HG03139 (cell line): ENCODE data around the gene WNT7A.

Experiments
- ATAC-seq: cut with Tn5 transposase; IDR thresholded peaks from one replicate; pipeline ENCODE4 v1.9.1; 2021; ENCODE audit not compliant: unreplicated experiment

Gene WNT7A

GRCh38 chr3:13885704-13886010 is 5.8 kb upstream of the WNT7A start:
- no peak for ATAC-seq

GRCh38 chr3:13884851-13885703 is 5.2 kb upstream of the WNT7A start:
- ATAC-seq, result no peak

GRCh38 chr3:13883681-13884080 is 3.8 kb upstream of the WNT7A start:
- ATAC-seq, result no peak

- ATAC-seq, result no peak
Observed at GRCh38 chr3:13882876-13883275, 3.0 kb upstream of the WNT7A start.

GRCh38 chr3:13881536-13882410 is 1.9 kb upstream of the WNT7A start:
- no peak for ATAC-seq

GRCh38 chr3:13880811-13881156 is 913 bp upstream of the WNT7A start:
- no peak for ATAC-seq

- ATAC-seq, result no peak
Observed at GRCh38 chr3:13879102-13879945, 547 bp downstream of the WNT7A start.

- no peak for ATAC-seq
Observed at GRCh38 chr3:13878281-13879101, 1.4 kb downstream of the WNT7A start.

GRCh38 chr3:13877911-13878280 is 2.0 kb downstream of the WNT7A start:
- no peak for ATAC-seq

- no peak for ATAC-seq
Observed at GRCh38 chr3:13876451-13877100, 3.3 kb downstream of the WNT7A start.

- ATAC-seq, result no peak
Observed at GRCh38 chr3:13874891-13875290, 5.0 kb downstream of the WNT7A start.

GRCh38 chr3:13873818-13874217 is 6.1 kb downstream of the WNT7A start:
- no peak for ATAC-seq

GRCh38 chr3:13872451-13872850 is 7.4 kb downstream of the WNT7A start:
- no peak for ATAC-seq

GRCh38 chr3:13871791-13872190 is 8.1 kb downstream of the WNT7A start:
- no peak for ATAC-seq

GRCh38 chr3:13870902-13871301 is 9.0 kb downstream of the WNT7A start:
- no peak for ATAC-seq

GRCh38 chr3:13869761-13870343 is 10.0 kb downstream of the WNT7A start:
- no peak for ATAC-seq

GRCh38 chr3:13868844-13869724 is 10.8 kb downstream of the WNT7A start:
- ATAC-seq, result no peak

- ATAC-seq, result no peak
Observed at GRCh38 chr3:13867732-13868131, 12.1 kb downstream of the WNT7A start.
